Kidney (tissue), 14 donors: Measurements from ENCODE around the gene ECE2. TPM values are rescaled to one million over a fixed set of nuclear protein-coding genes. Genes with fewer than 3 reads are reported as not detected.

Source experiments
- DNase-seq, 5 donors: peaks; one replicate each; pipeline ENCODE4 v3.0.0-alpha.2; 2013 to 2020
- FAIRE-seq: peaks from 2 replicates; lab custom pipeline; 2012; peaks lifted over from hg19 to GRCh38; lab: Jason Lieb, UNC
- H3K27ac ChIP-seq, 2 donors: one replicate each; pipeline ENCODE4 v1.7.0; 2013; ENCODE audit warnings: low read depth in 2 of 2, low read length in 2 of 2, inconsistent platforms in 1 of 2
- H3K27me3 ChIP-seq: one replicate; pipeline ENCODE4 v1.7.1; 2013; ENCODE audit warnings: low read length, inconsistent platforms; ENCODE audit not compliant: control insufficient read depth, insufficient read depth
- H3K36me3 ChIP-seq, 3 donors: one replicate each; pipeline versions ENCODE4 v1.7.0 to v1.7.1; 2013; ENCODE audit warnings: low read length in 3 of 3, control low read depth in 1 of 3, inconsistent platforms in 1 of 3; ENCODE audit not compliant: insufficient read depth in 3 of 3, control insufficient read depth in 2 of 3
- H3K4me1 ChIP-seq, 3 donors: one replicate each; pipeline versions ENCODE4 v1.7.0 to v1.7.1; 2013; ENCODE audit warnings: low read length in 3 of 3, inconsistent platforms in 1 of 3, low read depth in 1 of 3; ENCODE audit not compliant: control insufficient read depth in 2 of 3, insufficient read depth in 2 of 3
- H3K4me3 ChIP-seq, 3 donors: one replicate each; pipeline versions ENCODE4 v1.7.0 to v1.8.1; 2013; ENCODE audit warnings: low read length in 3 of 3, control low read depth in 1 of 3, inconsistent platforms in 1 of 3
- H3K9ac ChIP-seq, 3 donors: one replicate each; pipeline versions ENCODE4 v1.7.0 to v1.7.1; 2013; ENCODE audit warnings: low read length in 3 of 3, control low read depth in 1 of 3, inconsistent platforms in 1 of 3
- H3K9me3 ChIP-seq, 3 donors: one replicate each; pipeline versions ENCODE4 v1.7.0 to v1.7.1; 2013; ENCODE audit warnings: low read length in 3 of 3, control low read depth in 1 of 3, inconsistent platforms in 1 of 3; ENCODE audit not compliant: control insufficient read depth in 2 of 3, insufficient read depth in 1 of 3
- intact Hi-C: fragments of 100-400 bp; cut with DNase I; formaldehyde crosslinking; loops from one replicate; pipeline ENCODE4 v1.11.1; 2022
- polyA plus RNA-seq: library from polyadenylated mRNA; stranded (reverse); fragments of 350-450 nt; fragmentation: Illumina TruSeq; extraction: RNeasy Lipid Tissue Mini Kit (QIAGEN cat#74804); gene quantifications from one replicate; pipeline ENCODE4 v1.2.3, GENCODE V29; 2014; ENCODE audit warnings: low read depth, low replicate concordance; ENCODE audit not compliant: insufficient read depth
- total RNA-seq: library from RNA; stranded (reverse); fragmentation: NEBNext Ultra II Directional; extraction: Animal tissue kit (Norgen Biotek cat#: 25700); gene quantifications from one replicate; pipeline ENCODE4 v1.2.1, GENCODE V29; 2021
- TF ChIP-seq, protein P1 (sequence below): IDR thresholded peaks from 3 replicates; pipeline ENCODE4 v1.5.1; 2012; ENCODE audit warnings: mild to moderate bottlenecking, moderate library complexity, borderline replicate concordance; ENCODE audit not compliant: insufficient read depth; ENCODE audit errors: extremely low read depth
- donor health status: control.
- donor health status: control.
- donor health status: control.
- donor health status: control.
- donor health status: control.
- donor health status: DM: yes; HTN: yes; CAD: no.
- donor health status: Normal renal cell carcinoma (clear cell type).

Gene ECE2
- total and polyA plus RNA-seq, 2 donors from 2014 or later: not detected

DNA sequence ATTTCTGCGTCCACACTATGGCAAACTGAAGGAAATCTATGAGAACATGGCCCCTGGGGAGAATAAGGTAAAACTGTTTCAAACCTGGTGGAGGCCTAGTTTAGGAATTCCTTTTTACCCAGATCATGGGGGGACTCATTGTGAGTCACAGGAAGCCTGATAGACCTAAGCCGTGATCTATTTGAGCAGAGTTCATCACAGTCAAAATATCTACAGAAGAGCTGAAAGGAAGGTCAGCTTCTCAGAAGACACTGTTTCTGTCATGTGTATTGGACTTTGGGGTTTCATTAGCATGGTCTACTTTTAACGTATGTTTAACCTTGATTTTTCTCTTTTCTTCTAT lies 24.5 kb downstream of the ECE2 start:
- FAIRE-seq (no peak), DNase-seq (no peak)
- Histone ChIP-seq H3K36me3 (peaks cover 12 to 46% (median 40%) of the 10 kb centered on the region in 3 donors), H3K9ac (peak overlapping the region in 1 of 3 donors; percentile 57), H3K4me3 (peak overlapping the region in 1 of 3 donors; percentile 90), H3K4me1 (peaks cover 3 to 10% (median 5%) of the 10 kb centered on the region in 3 donors), H3K27ac (no peak overlapping the region), H3K27me3 (no peaks in the 10 kb centered on the region), H3K9me3 (no peaks in the 10 kb centered on the region)
- TF ChIP-seq, protein P1, sequence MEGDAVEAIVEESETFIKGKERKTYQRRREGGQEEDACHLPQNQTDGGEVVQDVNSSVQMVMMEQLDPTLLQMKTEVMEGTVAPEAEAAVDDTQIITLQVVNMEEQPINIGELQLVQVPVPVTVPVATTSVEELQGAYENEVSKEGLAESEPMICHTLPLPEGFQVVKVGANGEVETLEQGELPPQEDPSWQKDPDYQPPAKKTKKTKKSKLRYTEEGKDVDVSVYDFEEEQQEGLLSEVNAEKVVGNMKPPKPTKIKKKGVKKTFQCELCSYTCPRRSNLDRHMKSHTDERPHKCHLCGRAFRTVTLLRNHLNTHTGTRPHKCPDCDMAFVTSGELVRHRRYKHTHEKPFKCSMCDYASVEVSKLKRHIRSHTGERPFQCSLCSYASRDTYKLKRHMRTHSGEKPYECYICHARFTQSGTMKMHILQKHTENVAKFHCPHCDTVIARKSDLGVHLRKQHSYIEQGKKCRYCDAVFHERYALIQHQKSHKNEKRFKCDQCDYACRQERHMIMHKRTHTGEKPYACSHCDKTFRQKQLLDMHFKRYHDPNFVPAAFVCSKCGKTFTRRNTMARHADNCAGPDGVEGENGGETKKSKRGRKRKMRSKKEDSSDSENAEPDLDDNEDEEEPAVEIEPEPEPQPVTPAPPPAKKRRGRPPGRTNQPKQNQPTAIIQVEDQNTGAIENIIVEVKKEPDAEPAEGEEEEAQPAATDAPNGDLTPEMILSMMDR: no peak
- intact Hi-C loops: no loop called here

DNA sequence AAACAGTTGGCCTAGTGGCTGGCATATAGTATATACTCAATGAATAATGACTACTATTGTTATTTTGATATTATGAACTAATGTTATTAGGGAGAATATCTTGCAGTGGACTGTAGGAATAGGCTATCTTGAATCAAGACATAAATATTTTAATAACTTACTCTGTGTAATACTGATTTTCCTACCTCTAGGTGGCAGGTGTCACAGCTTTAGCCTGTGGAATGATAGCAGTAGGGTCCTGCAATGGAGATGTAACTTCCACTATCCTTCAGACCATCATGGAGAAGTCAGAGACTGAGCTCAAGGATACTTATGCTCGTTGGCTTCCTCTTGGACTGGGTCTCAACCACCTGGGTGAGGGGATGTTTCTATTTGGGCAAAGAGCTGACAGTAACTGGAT lies 29.8 kb downstream of the ECE2 start:
- Histone ChIP-seq H3K9ac (no peak overlapping the region), H3K4me1 (no peaks in the 10 kb centered on the region), H3K27me3 (no peaks in the 10 kb centered on the region), H3K4me3 (no peak overlapping the region), H3K36me3 (peaks cover 10 to 71% (median 62%) of the 10 kb centered on the region in 3 donors), H3K9me3 (no peaks in the 10 kb centered on the region), H3K27ac (no peak overlapping the region)
- TF ChIP-seq, protein P1: peak; percentile 23
- intact Hi-C loops: no loop called here
- DNase-seq (no peak), FAIRE-seq (no peak)

DNA sequence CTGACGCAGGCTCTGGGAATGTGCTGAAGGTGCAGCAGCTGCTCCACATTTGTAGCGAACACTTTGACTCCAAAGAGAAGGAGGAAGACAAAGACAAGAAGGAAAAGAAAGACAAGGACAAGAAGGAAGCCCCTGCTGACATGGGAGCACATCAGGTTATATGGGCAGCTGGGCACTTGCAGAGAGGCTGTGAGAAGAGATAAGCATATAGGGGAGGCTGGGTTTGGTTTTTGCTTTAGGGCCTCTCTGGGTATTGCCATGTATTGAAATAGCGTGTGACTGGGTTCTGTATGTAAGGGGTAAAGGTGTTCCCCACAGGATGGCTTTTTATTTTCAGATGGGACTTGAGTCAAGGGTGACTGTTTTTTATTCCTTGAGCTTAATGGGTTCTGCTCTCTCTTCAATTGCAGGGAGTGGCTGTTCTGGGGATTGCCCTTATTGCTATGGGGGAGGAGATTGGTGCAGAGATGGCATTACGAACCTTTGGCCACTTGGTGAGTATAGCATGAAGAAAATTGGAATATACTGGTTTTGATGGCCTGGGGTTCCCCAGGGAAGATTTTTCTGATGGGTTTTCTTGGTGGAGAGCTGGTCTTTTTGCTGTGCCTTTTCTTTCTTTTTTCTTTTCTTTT lies 30.6 kb downstream of the ECE2 start:
- Histone ChIP-seq H3K36me3 (peaks cover 10 to 65% (median 58%) of the 10 kb centered on the region in 3 donors), H3K4me1 (no peaks in the 10 kb centered on the region), H3K9me3 (no peaks in the 10 kb centered on the region), H3K4me3 (no peak overlapping the region), H3K27ac (no peak overlapping the region), H3K9ac (no peak overlapping the region), H3K27me3 (no peaks in the 10 kb centered on the region)
- TF ChIP-seq, protein P1: no peak
- intact Hi-C loops: no loop called here
- FAIRE-seq (no peak), DNase-seq (no peak)

DNA sequence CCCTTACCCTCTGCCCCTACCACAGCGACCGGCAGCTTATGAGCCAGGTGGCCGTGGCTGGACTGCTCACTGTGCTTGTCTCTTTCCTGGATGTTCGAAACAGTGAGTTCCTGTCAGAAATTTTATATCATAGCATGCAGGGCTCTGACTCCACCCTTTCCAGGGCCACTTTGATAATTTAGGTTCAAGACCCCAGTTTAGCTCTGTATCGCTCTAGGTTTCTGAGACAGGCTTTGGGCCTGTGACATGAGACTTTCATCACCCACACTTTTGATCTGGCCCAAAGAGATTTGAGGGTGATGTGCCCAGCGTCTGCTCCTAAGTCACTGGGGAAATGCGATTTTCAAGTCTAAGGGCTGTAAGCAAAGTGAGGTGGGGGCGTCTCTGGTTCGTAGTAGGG lies 32.1 kb downstream of the ECE2 start:
- Histone ChIP-seq H3K27me3 (no peaks in the 10 kb centered on the region), H3K9me3 (no peaks in the 10 kb centered on the region), H3K36me3 (peaks cover 2 to 50% (median 45%) of the 10 kb centered on the region in 3 donors), H3K9ac (no peak overlapping the region), H3K4me3 (no peak overlapping the region), H3K27ac (no peak overlapping the region), H3K4me1 (no peaks in the 10 kb centered on the region)
- FAIRE-seq (no peak), DNase-seq (no peak)
- intact Hi-C loops: no loop called here
- TF ChIP-seq, protein P1: no peak
